Dedifferentiated amniotic fluid mesenchymal stem cell (primary cell): ENCODE results near the gene NOC2L.
"Not testable (repeated sequence)": the region's sequence is repeated elsewhere in the genome, so short reads cannot be mapped to it uniquely, and the experiment has no call there.

Experiments used
- DNase-seq: peaks from one replicate; pipeline ENCODE4 v3.0.0-alpha.2; 2016; ENCODE audit errors: extremely low spot score

NOC2L gene

DNA sequence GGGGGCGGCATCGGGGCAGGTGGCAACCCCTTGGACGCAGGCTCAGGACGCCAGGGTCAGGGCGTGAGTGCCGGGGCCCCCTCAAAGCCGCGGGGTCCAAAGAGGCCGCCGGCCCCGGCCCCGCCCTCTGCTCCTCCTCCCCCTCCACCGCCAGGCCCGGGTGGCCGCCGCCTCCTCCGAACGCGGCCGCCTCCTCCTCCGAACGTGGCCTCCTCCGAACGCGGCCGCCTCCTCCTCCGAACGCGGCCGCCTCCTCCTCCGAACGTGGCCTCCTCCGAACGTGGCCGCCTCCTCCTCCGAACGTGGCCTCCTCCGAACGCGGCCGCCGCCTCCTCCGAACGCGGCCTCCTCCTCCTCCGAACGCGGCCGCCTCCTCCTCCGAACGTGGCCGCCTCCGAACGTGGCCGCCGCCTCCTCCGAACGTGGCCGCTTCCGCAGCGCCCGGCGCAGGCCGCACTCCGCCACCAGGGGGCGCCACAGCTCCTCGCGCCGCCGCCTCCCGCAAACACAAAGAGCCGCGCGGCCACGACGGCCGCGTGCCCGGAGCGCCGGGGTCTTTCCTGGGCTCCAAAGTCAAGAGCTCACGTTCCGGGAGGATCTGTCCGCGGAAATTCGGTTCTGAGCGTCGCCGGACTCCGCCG lies 54.6 kb downstream of the NOC2L start:
- DNase-seq = peak; percentile 40

DNA sequence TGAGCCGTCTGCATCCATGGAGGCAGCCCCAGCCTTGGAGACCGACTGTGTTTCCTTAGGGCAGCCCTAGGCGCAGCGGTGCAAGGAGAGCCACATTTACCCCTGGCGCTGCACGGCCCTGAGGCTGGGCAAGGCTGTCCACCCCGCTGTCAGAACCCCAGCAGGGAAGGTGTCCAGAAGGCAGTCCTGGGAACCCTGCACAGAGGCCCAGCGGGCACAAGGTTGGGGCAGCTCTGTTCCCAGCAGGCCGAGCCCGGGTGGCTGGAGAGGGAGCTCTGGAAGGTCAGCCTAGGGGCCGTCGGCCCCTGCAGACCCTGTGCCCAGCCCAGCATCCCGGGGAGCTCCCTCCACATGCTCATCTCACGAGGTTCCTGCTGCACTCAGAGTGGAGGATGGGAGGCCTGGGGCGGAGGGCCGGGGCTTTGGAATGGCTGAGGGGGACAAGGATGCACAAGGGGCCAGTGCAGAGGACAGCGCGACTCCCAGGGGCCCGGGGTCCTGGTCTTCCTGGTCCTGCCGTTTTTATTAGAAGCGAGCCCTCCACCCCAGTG lies 55.3 kb downstream of the NOC2L start:
- no peak for DNase-seq

DNA sequence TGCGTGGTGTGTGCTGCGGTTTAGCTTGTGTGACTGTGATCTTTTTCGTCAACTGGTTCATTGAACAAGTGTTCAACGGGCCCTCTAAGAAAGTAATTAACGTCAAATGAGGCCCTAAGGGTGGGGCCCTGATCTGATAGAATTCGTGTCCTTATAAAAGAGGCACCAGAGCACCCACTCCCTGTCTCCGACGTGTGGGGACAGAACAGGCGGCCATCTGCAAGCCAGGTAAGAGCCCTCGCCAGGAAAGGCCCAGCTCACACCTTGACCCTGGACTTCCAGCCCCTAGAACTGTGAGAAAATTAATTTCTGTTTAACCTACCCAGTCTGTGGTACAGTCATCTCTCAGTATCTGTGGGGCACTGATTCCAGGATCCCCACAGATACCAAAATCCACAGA lies 55.8 kb downstream of the NOC2L start:
- DNase-seq = no peak

DNA sequence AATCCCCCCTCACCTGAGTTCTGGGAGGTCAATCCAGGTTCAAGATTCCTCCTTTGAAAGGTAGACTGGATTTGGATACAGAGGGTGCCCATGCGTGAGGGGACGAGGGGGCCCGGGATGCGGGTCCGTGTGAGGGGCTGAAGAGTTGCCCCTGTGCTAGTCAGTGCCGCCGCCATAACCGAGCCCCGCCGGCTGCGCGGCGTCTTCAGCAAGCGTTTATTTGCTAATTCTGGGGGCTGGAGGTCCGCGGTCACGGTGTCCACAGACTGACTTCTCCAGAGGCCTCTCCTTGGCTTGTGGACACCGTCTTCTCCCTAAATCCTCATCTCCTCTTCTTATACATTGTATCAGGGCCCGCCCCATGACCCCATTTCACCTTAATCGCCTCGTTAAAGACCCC lies 56.3 kb downstream of the NOC2L start:
- DNase-seq = no peak

DNA sequence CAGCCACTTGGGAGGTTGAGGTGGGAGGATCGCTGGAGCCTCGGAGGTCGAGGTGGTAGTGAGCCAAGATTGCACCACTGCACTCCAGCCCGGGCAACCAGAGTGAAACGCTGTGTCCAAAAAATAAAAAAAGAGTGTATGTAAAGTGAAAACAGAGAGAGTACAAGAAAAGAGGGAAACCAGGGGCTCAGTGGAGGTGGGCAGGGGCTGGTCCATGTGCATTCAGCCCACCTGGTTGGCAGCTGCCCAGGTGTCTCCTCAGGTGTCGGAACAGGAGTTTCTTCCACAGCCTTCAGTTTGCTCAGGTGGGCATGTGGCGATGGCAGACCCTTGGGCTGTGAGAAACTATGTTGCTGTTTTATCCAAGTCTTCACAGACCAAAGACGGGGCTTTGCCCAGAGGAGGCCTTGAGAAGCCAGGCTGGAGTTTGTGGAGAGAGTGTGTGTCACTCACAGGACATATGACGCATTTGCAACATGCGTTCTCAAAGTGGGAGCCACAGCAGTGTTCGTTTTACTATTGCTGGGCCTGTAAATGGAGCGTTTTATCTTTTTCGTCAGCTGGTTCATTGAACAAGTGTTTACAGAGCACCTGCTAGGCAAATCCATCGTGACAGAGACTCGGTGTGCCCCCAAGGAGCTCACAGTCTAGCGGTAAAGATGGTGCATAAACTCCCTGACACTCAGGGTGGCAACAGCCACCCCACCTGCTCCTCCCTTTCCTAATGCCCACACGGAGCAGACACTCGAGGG lies 57.8 kb downstream of the NOC2L start:
- DNase-seq = no peak

DNA sequence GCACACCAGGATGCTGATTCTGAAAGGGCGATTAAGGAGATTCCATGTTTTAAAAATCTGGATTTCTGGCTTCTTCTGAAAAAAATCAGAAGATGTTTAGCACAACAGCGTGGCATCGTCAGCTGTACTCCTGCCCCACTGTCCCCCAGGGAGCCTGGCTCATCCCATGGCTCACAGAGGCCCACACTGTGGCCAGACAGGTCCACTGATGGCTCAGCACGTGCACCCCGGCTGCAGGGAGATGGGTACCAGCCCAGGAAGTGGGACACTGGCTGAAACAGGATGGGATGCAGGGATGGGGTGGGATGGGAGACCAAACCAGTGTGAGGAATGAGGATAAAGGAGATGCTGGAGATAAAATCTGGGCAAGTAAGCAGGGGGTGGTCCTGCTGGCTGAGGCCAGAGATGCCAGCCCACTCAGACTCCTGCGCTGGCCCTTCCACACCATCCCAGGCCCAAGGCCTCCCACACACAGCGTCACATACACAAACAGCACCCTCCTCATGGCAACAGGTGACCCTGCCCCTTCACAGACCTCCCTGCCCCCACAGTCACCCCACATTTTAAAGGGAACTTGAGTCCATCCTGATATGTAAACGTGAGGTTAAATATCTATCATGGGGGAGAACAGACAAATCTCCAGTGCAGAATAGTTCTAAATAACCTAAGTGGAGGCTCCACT lies 59.3 kb downstream of the NOC2L start:
- no peak for DNase-seq

DNA sequence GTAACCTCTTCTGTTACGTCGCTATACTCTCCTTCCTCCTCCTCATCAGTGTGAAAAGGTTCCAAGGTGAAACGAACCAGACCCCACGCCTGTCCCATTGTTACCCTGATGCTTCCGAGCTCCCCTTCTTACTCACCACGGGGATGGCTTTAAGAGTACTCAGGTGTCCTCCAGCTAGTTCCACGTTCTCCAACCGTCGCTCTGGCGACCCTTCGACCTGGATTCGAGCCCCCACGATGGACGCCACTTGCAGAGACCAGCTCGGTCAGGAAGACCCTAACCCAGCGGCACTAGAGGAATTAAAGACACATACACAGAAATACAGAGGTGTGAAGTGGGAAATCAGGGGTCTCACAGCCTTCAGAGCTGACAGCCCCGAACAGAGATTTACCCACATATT lies 61.1 kb downstream of the NOC2L start:
- DNase-seq = not testable (repeated sequence)

DNA sequence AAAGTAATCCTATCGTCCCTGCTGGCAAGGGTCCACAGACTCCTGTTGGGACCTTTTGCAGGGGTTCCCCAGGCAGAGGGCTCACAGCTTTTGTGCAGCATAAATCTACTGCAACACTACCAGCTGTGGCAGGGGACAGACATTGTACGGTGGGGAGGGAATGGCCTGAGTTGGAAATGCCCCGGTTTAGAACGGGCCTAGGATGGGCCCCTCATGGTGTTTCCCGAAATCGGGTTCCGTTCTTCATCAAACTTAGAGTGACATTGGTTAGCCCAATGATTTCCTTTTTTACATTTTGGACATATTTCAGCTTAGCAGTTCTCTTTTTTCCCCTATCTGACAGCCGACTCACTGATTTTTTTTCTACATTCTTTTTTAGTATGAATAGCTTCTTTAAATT lies 61.8 kb downstream of the NOC2L start:
- DNase-seq = no peak
